ENCODE data around the gene OR10C1. TPM values are rescaled to one million over a fixed set of nuclear protein-coding genes. Genes with fewer than 3 reads are reported as not detected.

Gene OR10C1
- total and polyA plus RNA-seq, 2 of the 4 experiments (the other 2 are of a cell fraction) = not detected

DNA sequence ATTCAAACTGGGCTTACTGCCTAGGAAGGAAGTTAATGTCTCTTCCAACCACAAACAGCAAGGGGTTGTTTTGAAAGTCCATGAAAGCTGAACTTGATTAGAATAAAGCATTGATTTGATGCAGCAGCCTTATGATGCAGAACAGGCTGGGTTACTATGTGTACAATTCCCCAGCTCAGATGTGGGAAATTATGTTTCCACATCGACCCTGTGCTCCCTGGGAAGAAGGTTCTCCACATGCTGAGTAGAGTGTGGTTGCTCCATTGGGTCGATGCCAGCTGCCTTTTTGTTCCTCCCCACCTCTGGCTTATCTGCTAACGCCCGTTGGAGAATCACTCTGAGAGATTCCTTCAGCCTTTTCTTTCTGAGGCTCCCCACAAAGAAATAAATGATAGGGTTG is 47.5 kb downstream of the OR10C1 start:
- no peak overlapping the region for H3K23ac ChIP-seq (ENCODE audit: low read depth, low read length)
- H3K4me1 ChIP-seq (ENCODE audit: control insufficient read depth, insufficient read depth, low read length) = no peaks in the 10 kb centered on the region
- no peak overlapping the region for H4K8ac ChIP-seq (ENCODE audit: low read depth in 2 of 2, low read length in 2 of 2)
- no peak overlapping the region for H2AK9ac ChIP-seq (replicated peaks; ENCODE audit: low read depth, low read length, poor library complexity)
- no peak overlapping the region for H3K9ac ChIP-seq (ENCODE audit: low read depth, low read length)
- no peak overlapping the region for H3K4me3 ChIP-seq (ENCODE audit: insufficient read depth, low read depth, low read length)
- POLR2A ChIA-PET (ENCODE audit: unreplicated experiment) = no interaction called here
- H2BK120ac ChIP-seq (ENCODE audit: low read depth, low read length) = no peak overlapping the region
- no peak overlapping the region for H2BK5ac ChIP-seq (ENCODE audit: low read depth, low read length, poor library complexity, severe bottlenecking)
- no peak overlapping the region for H3K14ac ChIP-seq (replicated peaks; ENCODE audit: low read depth, low read length)
- no peak overlapping the region for H4K5ac ChIP-seq (ENCODE audit: low read depth, low read length)
- no peaks in the 10 kb centered on the region for H3K27me3 ChIP-seq (ENCODE audit: control insufficient read depth, insufficient read depth, low read length)
- H2BK20ac ChIP-seq (ENCODE audit: low read depth, low read length) = no peak overlapping the region
- no peak for TF ChIP-seq USF2 (IDR thresholded peaks at IDR 0.05; ENCODE audit: low read depth, low read length)
- no peak for TF ChIP-seq CEBPB (IDR thresholded peaks at IDR 0.05; ENCODE audit: low read depth, low read length)
- H3K56ac ChIP-seq (ENCODE audit: extremely low read depth, insufficient read depth, low read length) = no peak overlapping the region
- no peak overlapping the region for H2AK5ac ChIP-seq (ENCODE audit: low read depth, low read length)
- WGBS, 2 experiments (ENCODE audit: extremely low coverage in 2 of 2, insufficient read length in 1 of 2) = no CpG with 5 or more reads among the region's 4 CpGs
- no peak overlapping the region for H3K4me2 ChIP-seq (ENCODE audit: low read depth, low read length)
- in situ Hi-C loops (cut with MboI; ENCODE audit: low sequenced_read_pairs) (no loop called here), dilution Hi-C loops (cut with HindIII; ENCODE audit: low sequenced_read_pairs, unreplicated experiment) (no loop called here), intact Hi-C loops (cut with micrococcal nuclease) (no loop called here)
- no peaks in the 10 kb centered on the region for H3K36me3 ChIP-seq (ENCODE audit: control insufficient read depth, insufficient read depth, low read length)
- CTCF ChIA-PET = no interaction called here
- ATAC-seq (ENCODE audit: low read depth) (no peak), DNase-seq (no peak)
- H3K79me1 ChIP-seq (ENCODE audit: low read depth in 1 of 2, low read length in 2 of 2) = no peaks in the 10 kb centered on the region
- no peak overlapping the region for H4K91ac ChIP-seq (ENCODE audit: insufficient read depth, low read depth, low read length)
- no peak overlapping the region for H3K4ac ChIP-seq (ENCODE audit: low read depth, low read length)
- H3K9me3 ChIP-seq (ENCODE audit: control insufficient read depth, insufficient read depth, low read length) = peaks cover 11% of the 10 kb centered on the region
- no peak overlapping the region for H3K27ac ChIP-seq (ENCODE audit: insufficient read depth, low read length)
- H2AFZ ChIP-seq (replicated peaks; ENCODE audit: low read length, poor library complexity) = no peak overlapping the region
- H3K9me1 ChIP-seq (ENCODE audit: insufficient read depth, low read length) = no peaks in the 10 kb centered on the region
- H3K18ac ChIP-seq (ENCODE audit: low read depth, low read length) = no peak overlapping the region
- BruUV-seq (replicated peaks) = no TSS peak
- no peak overlapping the region for H2BK15ac ChIP-seq (ENCODE audit: low read depth, low read length)
- no peaks in the 10 kb centered on the region for H4K20me1 ChIP-seq (ENCODE audit: insufficient read depth, low read length)

All from IMR-90 (cell line).